Measurements from ENCODE around the gene OOSP3.

- TF ChIP-seq CTCF (conservative IDR thresholded peaks at IDR 0.05; ENCODE audit: low read length) (no peak), EZH2phosphoT487 (IDR thresholded peaks at IDR 0.05; ENCODE audit: borderline replicate concordance) (no peak)
Observed at GRCh38 chr11:59938132-59938531, 59.5 kb downstream of the OOSP3 start, which contains the start of gene OOSP1.

Data from Loucy (cell line).